Right cardiac atrium (tissue), 5 donors: ENCODE results near the gene DSN1. TPM values are rescaled to one million over a fixed set of nuclear protein-coding genes. Genes with fewer than 3 reads are reported as not detected.
A peak's percentile ranks its signal among the peaks of the same experiment; 100 is the strongest.
"Not testable (repeated sequence)": the region's sequence is repeated elsewhere in the genome, so short reads cannot be mapped to it uniquely, and the experiment has no call there.

Experiments used
- ATAC-seq, 2 donors: fragments of 200-7000 bp; cut with Tn5 transposase; one replicate each; pipeline versions ENCODE4 v1.8.0 to v1.9.1; 2020; ENCODE audit warnings: moderate library complexity in 2 of 2, mild to moderate bottlenecking in 1 of 2
- DNase-seq, 3 donors: peaks; one replicate each; pipeline ENCODE4 v3.0.0-alpha.2; 2020
- H3K27ac ChIP-seq: one replicate; pipeline ENCODE4 v1.5.1; 2013; ENCODE audit warnings: mild to moderate bottlenecking, low read length, control low read depth, moderate library complexity
- H3K27me3 ChIP-seq: one replicate; pipeline ENCODE4 v1.6.1; 2013; ENCODE audit not compliant: control insufficient read depth, insufficient read depth
- H3K4me1 ChIP-seq: one replicate; pipeline ENCODE4 v1.6.1; 2013; ENCODE audit warnings: low read length; ENCODE audit not compliant: control insufficient read depth, insufficient read depth
- H3K4me3 ChIP-seq: one replicate; pipeline ENCODE4 v1.5.1; 2013; ENCODE audit warnings: low read length, control low read depth
- H3K9me3 ChIP-seq: one replicate; pipeline ENCODE4 v1.6.1; 2013; ENCODE audit warnings: low read length; ENCODE audit not compliant: control insufficient read depth
- WGBS: extraction: QIAGEN DNeasy Blood & Tissue Kit; methylation state at CpG from one replicate; pipeline ENCODE4 v1.1.7; 2013; 5-methylcytosine and 5-hydroxymethylcytosine counted together
- intact Hi-C, 4 donors: fragments of 100-400 bp; cut with DNase I; formaldehyde crosslinking; loops; one replicate each; pipeline versions ENCODE4 v1.11.0 to v1.14.0; 2022 to 2023
- polyA plus RNA-seq: library from polyadenylated mRNA; stranded (reverse); fragments of 200-250 nt; gene quantifications from one replicate; pipeline ENCODE4 v1.2.3, GENCODE V29; 2013
- total RNA-seq, 4 donors: library from RNA; stranded (reverse); fragmentation: NEBNext Ultra II Directional; extraction: Animal tissue kit (Norgen Biotek cat#: 25700); gene quantifications; one replicate each; pipeline ENCODE4 v1.2.1, GENCODE V29; 2021
- donor health status: healthy with polysubstance abuse.
- donor health status: DM: no; HTN: yes; CAD: no.
- donor health status: DM: no; HTN: no; CAD: no.
- donor health status: DM: no; HTN: yes; CAD: no; lungs with severe emphysema.
- donor health status: DM: yes; HTN: yes; CAD: no.

Gene DSN1
- total and polyA plus RNA-seq, 5 donors = 4.9 to 7.5 (median 5.3) TPM

GRCh38 chr20:36812594-36813463 is 39.3 kb upstream of the DSN1 start:
- no peak overlapping the region for H3K4me3 ChIP-seq
- no peak for ATAC-seq
- no peak overlapping the region for H3K27ac ChIP-seq
- H3K9me3 ChIP-seq = no peaks in the 10 kb centered on the region
- 80% methylated on average over 14 of the region's 14 CpGs for WGBS
- H3K27me3 ChIP-seq = no peaks in the 10 kb centered on the region
- H3K4me1 ChIP-seq = no peaks in the 10 kb centered on the region
- DNase-seq = peak in 1 of 3 donors; percentile 35
- intact Hi-C loops = loop anchor here in 1 of 4 donors (10.0 kb wide), 1 partner anchor 52 kb away; a partner anchor contains a TSS

GRCh38 chr20:36808317-36809257 is 35.0 kb upstream of the DSN1 start:
- Histone ChIP-seq H3K4me3 (no peak overlapping the region), H3K9me3 (no peaks in the 10 kb centered on the region), H3K27ac (no peak overlapping the region), H3K27me3 (no peaks in the 10 kb centered on the region), H3K4me1 (no peaks in the 10 kb centered on the region)
- 78% methylated on average over 19 of the region's 19 CpGs for WGBS
- ATAC-seq (peak; percentile 41 to 48), DNase-seq (peak; percentile 71 to 88 (median 87))
- intact Hi-C loops = no loop called here

GRCh38 chr20:36806049-36806448 is 32.5 kb upstream of the DSN1 start:
- H3K4me3 ChIP-seq = no peak overlapping the region
- intact Hi-C loops = no loop called here

GRCh38 chr20:36805396-36805795 is 31.8 kb upstream of the DSN1 start:
- ATAC-seq (no peak), DNase-seq (no peak)
- intact Hi-C loops = no loop called here
- 100% methylated on average over 1 of the region's 1 CpG for WGBS
- Histone ChIP-seq H3K27me3 (no peaks in the 10 kb centered on the region), H3K4me3 (no peak overlapping the region), H3K9me3 (no peaks in the 10 kb centered on the region), H3K4me1 (no peaks in the 10 kb centered on the region), H3K27ac (no peak overlapping the region)

More at GRCh38 chr20:36806049-36806448, 32.5 kb upstream of the DSN1 start:
- Histone ChIP-seq H3K4me1 (no peaks in the 10 kb centered on the region), H3K9me3 (no peaks in the 10 kb centered on the region), H3K27ac (no peak overlapping the region), H3K27me3 (no peaks in the 10 kb centered on the region)
- ATAC-seq (no peak), DNase-seq (peak in 1 of 3 donors; percentile 19)
- 91% methylated on average over 5 of the region's 5 CpGs for whole genome bisulfite sequencing

GRCh38 chr20:36804425-36804824 is 30.9 kb upstream of the DSN1 start:
- intact Hi-C loops = no loop called here
- no peaks in the 10 kb centered on the region for H3K27me3 ChIP-seq
- 94% methylated on average over 7 of the region's 7 CpGs for WGBS

GRCh38 chr20:36802326-36803222 is 29.0 kb upstream of the DSN1 start:
- no peaks in the 10 kb centered on the region for H3K27me3 ChIP-seq
- intact Hi-C loops = no loop called here
- H3K9me3 ChIP-seq = no peaks in the 10 kb centered on the region
- no peak overlapping the region for H3K4me3 ChIP-seq
- no peaks in the 10 kb centered on the region for H3K4me1 ChIP-seq
- H3K27ac ChIP-seq = no peak overlapping the region
- ATAC-seq = no peak
- 95% methylated on average over 14 of the region's 14 CpGs for WGBS
- peak in 1 of 3 donors; percentile 34 for DNase-seq

More at GRCh38 chr20:36804425-36804824, 30.9 kb upstream of the DSN1 start:
- Histone ChIP-seq H3K4me1 (no peaks in the 10 kb centered on the region), H3K4me3 (no peak overlapping the region), H3K9me3 (no peaks in the 10 kb centered on the region), H3K27ac (no peak overlapping the region)
- no peak for ATAC-seq
- DNase-seq = no peak

GRCh38 chr20:36800410-36800809 is 26.8 kb upstream of the DSN1 start:
- H3K27ac ChIP-seq = no peak overlapping the region
- no peak overlapping the region for H3K4me3 ChIP-seq
- intact Hi-C loops = no loop called here
- ATAC-seq (no peak), DNase-seq (peak in 1 of 3 donors; percentile 1)
- no peaks in the 10 kb centered on the region for H3K9me3 ChIP-seq
- H3K4me1 ChIP-seq = no peaks in the 10 kb centered on the region
- H3K27me3 ChIP-seq = no peaks in the 10 kb centered on the region
- 90% methylated on average over 1 of the region's 1 CpG for WGBS

- not testable (repeated sequence) for H3K27ac ChIP-seq, ATAC-seq, H3K4me3 ChIP-seq, H3K27me3 ChIP-seq, H3K9me3 ChIP-seq, H3K4me1 ChIP-seq
- WGBS = 93% methylated on average over 10 of the region's 10 CpGs
- peak in 1 of 3 donors; percentile 3 for DNase-seq
- intact Hi-C loops = loop anchor here in 1 of 4 donors (10.0 kb wide), 1 partner anchor 75 kb away; the partner anchor contains the start of gene TLDC2
Measured at GRCh38 chr20:36799313-36799712, 25.8 kb upstream of the DSN1 start.

- Histone ChIP-seq H3K4me3 (no peak overlapping the region), H3K4me1 (no peaks in the 10 kb centered on the region), H3K27me3 (no peaks in the 10 kb centered on the region), H3K9me3 (no peaks in the 10 kb centered on the region), H3K27ac (no peak overlapping the region)
- 71% methylated on average over 5 of the region's 5 CpGs for WGBS
- intact Hi-C loops = loop anchor here in 1 of 4 donors (10.0 kb wide), 1 partner anchor 78 kb away; the partner anchor contains the start of gene TLDC2
- no peak for ATAC-seq
- DNase-seq = no peak
Measured at GRCh38 chr20:36796875-36797274, 23.3 kb upstream of the DSN1 start.

GRCh38 chr20:36796117-36796516 is 22.6 kb upstream of the DSN1 start:
- WGBS = 76% methylated on average over 5 of the region's 5 CpGs
- Histone ChIP-seq H3K27ac (no peak overlapping the region), H3K4me1 (no peaks in the 10 kb centered on the region), H3K9me3 (no peaks in the 10 kb centered on the region), H3K27me3 (no peaks in the 10 kb centered on the region), H3K4me3 (no peak overlapping the region)
- intact Hi-C loops = loop anchor here in 1 of 4 donors (10.0 kb wide), 1 partner anchor 79 kb away; the partner anchor contains the start of gene TLDC2
- DNase-seq (no peak), ATAC-seq (peak in 1 of 2 donors; percentile 25)
